Measurements from ENCODE around the gene ATF6.

- TF ChIP-seq POLR2A (IDR thresholded peaks at IDR 0.05; ENCODE audit: extremely low read depth, insufficient read length) (no peak), MAX (IDR thresholded peaks at IDR 0.05; ENCODE audit: low read depth, low read length) (no peak), CTCF (IDR thresholded peaks at IDR 0.05; ENCODE audit: low read depth, low read length) (no peak)
Measured at GRCh38 chr1:161907265-161907664, 141.1 kb downstream of the ATF6 start.

Data from NB4 (cell line).